IMR-90 (cell line): ENCODE measurements around the gene LRCH4. TPM values are rescaled to one million over a fixed set of nuclear protein-coding genes. Genes with fewer than 3 reads are reported as not detected.
A peak's percentile ranks its signal among the peaks of the same experiment; 100 is the strongest.

Source experiments
- ATAC-seq: fragments of 200-7000 bp; cut with Tn5 transposase; 2 replicates; pipeline ENCODE4 v1.9.1; 2020; ENCODE audit warnings: low read depth, mild to moderate bottlenecking, moderate library complexity
- BruUV-seq: library from RNA; stranded (reverse); fragments of 400-500 nt; replicated peaks from 2 replicates; lab custom pipeline; 2021; lab: Mats Ljungman, UMichigan
- CTCF ChIA-PET: fragments of 300-600 bp; formaldehyde crosslinking; extraction: SDS; loops from one replicate; lab custom pipeline; 2021; ENCODE audit warnings: antibody characterized with exemption; lab: Yijun Ruan, JAX
- POLR2A ChIA-PET: fragments of 300-600 bp; sonication (Branson Sonifier 250); formaldehyde crosslinking; loops from one replicate; lab custom pipeline; 2022; ENCODE audit warnings: antibody characterized with exemption; ENCODE audit not compliant: unreplicated experiment; lab: Charles Lee
- DNase-seq: peaks from one replicate; pipeline ENCODE4 v3.0.0; 2013
- H2AFZ ChIP-seq: replicated peaks from 2 replicates; pipeline ENCODE3; 2013; ENCODE audit warnings: low read length, mild to moderate bottlenecking; ENCODE audit not compliant: poor library complexity
- H2AK5ac ChIP-seq: 2 replicates; pipeline ENCODE4 v1.6.1; 2013; ENCODE audit warnings: low read depth, low read length, inconsistent platforms
- H2AK9ac ChIP-seq: replicated peaks from 2 replicates; pipeline ENCODE3; 2013; ENCODE audit warnings: mild to moderate bottlenecking, low read depth, low read length, moderate library complexity; ENCODE audit not compliant: poor library complexity
- H2BK120ac ChIP-seq: 2 replicates; pipeline ENCODE4 v1.6.1; 2013; ENCODE audit warnings: low read depth, low read length, inconsistent platforms
- H2BK15ac ChIP-seq: 3 replicates; pipeline ENCODE4 v1.6.1; 2013; ENCODE audit warnings: low read depth, low read length, inconsistent platforms
- H2BK20ac ChIP-seq: 2 replicates; pipeline ENCODE4 v1.6.1; 2013; ENCODE audit warnings: low read depth, mild to moderate bottlenecking, inconsistent platforms, low read length, moderate library complexity
- H2BK5ac ChIP-seq: 2 replicates; pipeline ENCODE4 v1.6.1; 2013; ENCODE audit warnings: mild to moderate bottlenecking, low read depth, low read length, inconsistent platforms; ENCODE audit not compliant: poor library complexity, severe bottlenecking
- H3K14ac ChIP-seq: replicated peaks from 2 replicates; pipeline ENCODE4 v1.6.1; 2013; ENCODE audit warnings: low read depth, low read length, inconsistent platforms
- H3K18ac ChIP-seq: 2 replicates; pipeline ENCODE4 v1.6.1; 2013; ENCODE audit warnings: low read depth, low read length, control low read depth
- H3K23ac ChIP-seq: 2 replicates; pipeline ENCODE4 v1.6.1; 2013; ENCODE audit warnings: low read depth, low read length, inconsistent platforms
- H3K27ac ChIP-seq: 2 replicates; pipeline ENCODE4 v1.5.1; 2013; ENCODE audit warnings: mild to moderate bottlenecking, control low read depth, low read length; ENCODE audit not compliant: insufficient read depth
- H3K27me3 ChIP-seq: 2 replicates; pipeline ENCODE4 v1.6.1; 2013; ENCODE audit warnings: low read length; ENCODE audit not compliant: control insufficient read depth, insufficient read depth
- H3K36me3 ChIP-seq: 2 replicates; pipeline ENCODE4 v1.6.1; 2013; ENCODE audit warnings: low read length, mixed read lengths; ENCODE audit not compliant: control insufficient read depth, insufficient read depth
- H3K4ac ChIP-seq: 2 replicates; pipeline ENCODE4 v1.6.1; 2013; ENCODE audit warnings: low read depth, low read length, inconsistent platforms
- H3K4me1 ChIP-seq: 2 replicates; pipeline ENCODE4 v1.6.1; 2013; ENCODE audit warnings: low read length, mixed read lengths; ENCODE audit not compliant: control insufficient read depth, insufficient read depth
- H3K4me2 ChIP-seq: 2 replicates; pipeline ENCODE4 v1.6.1; 2013; ENCODE audit warnings: low read depth, mild to moderate bottlenecking, control low read depth, low read length, moderate library complexity
- H3K4me3 ChIP-seq: 2 replicates; pipeline ENCODE4 v1.5.1; 2013; ENCODE audit warnings: low read depth, mild to moderate bottlenecking, control low read depth, low read length, moderate library complexity; ENCODE audit not compliant: insufficient read depth
- H3K56ac ChIP-seq: 2 replicates; pipeline ENCODE4 v1.6.1; 2013; ENCODE audit warnings: low read length, inconsistent platforms; ENCODE audit not compliant: insufficient read depth; ENCODE audit errors: extremely low read depth
- H3K79me1 ChIP-seq, 2 experiments: 2 replicates each; pipeline ENCODE4 v1.6.1; 2013; ENCODE audit warnings: low read length in 2 of 2, inconsistent platforms in 1 of 2, low read depth in 1 of 2
- H3K9ac ChIP-seq: 2 replicates; pipeline ENCODE4 v1.6.1; 2013; ENCODE audit warnings: low read depth, low read length, control low read depth
- H3K9me1 ChIP-seq: 2 replicates; pipeline ENCODE4 v1.6.1; 2013; ENCODE audit warnings: low read length, inconsistent platforms; ENCODE audit not compliant: insufficient read depth
- H3K9me3 ChIP-seq: 2 replicates; pipeline ENCODE4 v1.6.1; 2013; ENCODE audit warnings: low read length; ENCODE audit not compliant: control insufficient read depth, insufficient read depth
- H4K20me1 ChIP-seq: 2 replicates; pipeline ENCODE4 v1.6.1; 2013; ENCODE audit warnings: low read length, inconsistent platforms; ENCODE audit not compliant: insufficient read depth
- H4K5ac ChIP-seq: 2 replicates; pipeline ENCODE4 v1.6.1; 2013; ENCODE audit warnings: mild to moderate bottlenecking, low read depth, low read length, control low read depth
- H4K8ac ChIP-seq, 2 experiments: 2 replicates each; pipeline ENCODE4 v1.6.1; 2013; ENCODE audit warnings: low read depth in 2 of 2, low read length in 2 of 2, control low read depth in 1 of 2, inconsistent platforms in 1 of 2
- H4K91ac ChIP-seq: 2 replicates; pipeline ENCODE4 v1.6.1; 2013; ENCODE audit warnings: low read depth, low read length, inconsistent platforms; ENCODE audit not compliant: insufficient read depth
- CEBPB ChIP-seq: IDR thresholded peaks from 2 replicates; pipeline ENCODE4 v1.6.1; 2012; ENCODE audit warnings: low read depth, low read length, improper control_type of control experiment
- CHD1 ChIP-seq: IDR thresholded peaks from 2 replicates; pipeline ENCODE4 v1.6.1; 2012; ENCODE audit warnings: low read depth, low read length, improper control_type of control experiment
- FOS ChIP-seq: fragments of 150-350 bp; IDR thresholded peaks from 2 replicates; pipeline ENCODE4 v1.6.1; 2016; ENCODE audit warnings: low read depth, low read length
- NFE2L2 ChIP-seq: fragments of 150-350 bp; IDR thresholded peaks from 2 replicates; pipeline ENCODE4 v1.6.1; 2016; ENCODE audit warnings: low read depth, mild to moderate bottlenecking, low read length
- POLR2A ChIP-seq: IDR thresholded peaks from 2 replicates; pipeline ENCODE4 v1.6.1; 2012; ENCODE audit warnings: mild to moderate bottlenecking, low read depth, low read length
- RCOR1 ChIP-seq: IDR thresholded peaks from 2 replicates; pipeline ENCODE4 v1.6.1; 2012; ENCODE audit warnings: mild to moderate bottlenecking, low read length, improper control_type of control experiment; ENCODE audit not compliant: insufficient replicate concordance
- USF2 ChIP-seq: fragments of 150-350 bp; IDR thresholded peaks from 2 replicates; pipeline ENCODE4 v1.6.1; 2017; ENCODE audit warnings: mild to moderate bottlenecking, antibody characterized with exemption, low read length, low read depth
- WGBS, 2 experiments: methylation state at CpG; one replicate each; pipeline versions ENCODE4 v1.1.5 to v1.1.7; 2013; ENCODE audit warnings: missing lambda C conversion rate in 2 of 2; ENCODE audit not compliant: insufficient read length in 1 of 2; ENCODE audit errors: extremely low coverage in 2 of 2; 5-methylcytosine and 5-hydroxymethylcytosine counted together
- dilution Hi-C: fragments of 300-500 bp; cut with HindIII; formaldehyde crosslinking; loops from one replicate; pipeline ENCODE4 v1.14.3; 2018; ENCODE audit warnings: low sequenced_read_pairs; ENCODE audit not compliant: unreplicated experiment
- in situ Hi-C: fragments of 300-500 bp; cut with MboI; formaldehyde crosslinking; loops from 3 replicates; pipeline ENCODE4 v1.14.3; 2019; ENCODE audit warnings: low sequenced_read_pairs, inconsistent platforms, mixed read lengths
- intact Hi-C: fragments of 100-400 bp; cut with micrococcal nuclease; formaldehyde crosslinking; loops from 2 replicates; pipeline ENCODE4 v1.10.0; 2022
- polyA plus RNA-seq, 3 experiments: library from polyadenylated mRNA; depleted of rRNA; stranded (reverse); fragments of >200 nt; gene quantifications; 2 replicates each; pipeline ENCODE4 v1.2.3, GENCODE V29; 2012; ENCODE audit warnings: low replicate concordance in 1 of 3
- total RNA-seq: library from RNA; depleted of rRNA; stranded (reverse); fragments of >200 nt; gene quantifications from 2 replicates; pipeline ENCODE4 v1.2.3, GENCODE V29; 2012
- TF ChIP-seq, protein P1 (sequence below): conservative IDR thresholded peaks from 2 replicates; pipeline ENCODE4 v1.5.1; 2012; ENCODE audit warnings: mild to moderate bottlenecking, low read depth, low read length, improper control_type of control experiment

The LRCH4 gene
- total and polyA plus RNA-seq, 2 of the 4 experiments (the other 2 are of a cell fraction) = 5.0 to 41.3 TPM

- intact Hi-C loops = no loop called here
- peak; percentile 48 for ATAC-seq
These were observed 29.4 kb downstream of the LRCH4 start for GRCh38 chr7:100556541-100556940.

More at GRCh38 chr7:100556541-100556940, 29.4 kb downstream of the LRCH4 start:
- Histone ChIP-seq H2AFZ (peak overlapping the region; percentile 43), H3K27me3 (no peaks in the 10 kb centered on the region), H2AK5ac (no peak overlapping the region), H3K27ac (no peak overlapping the region), H3K9me1 (no peaks in the 10 kb centered on the region), H3K9me3 (no peaks in the 10 kb centered on the region), H2AK9ac (peak overlapping the region; percentile 42), H3K4me2 (no peak overlapping the region), H3K56ac (no peak overlapping the region; the same call in 1 of the 2 replicates), H2BK5ac (no peak overlapping the region), H3K14ac (no peak overlapping the region), H3K36me3 (peaks cover 12% of the 10 kb centered on the region; the same call in 1 of the 2 replicates), H4K8ac (no peak overlapping the region), H2BK15ac (no peak overlapping the region), H4K91ac (no peak overlapping the region), H2BK20ac (no peak overlapping the region), H4K5ac (no peak overlapping the region), H3K4me3 (no peak overlapping the region), H3K4ac (no peak overlapping the region), H3K18ac (no peak overlapping the region), H2BK120ac (no peak overlapping the region), H3K79me1 (no peaks in the 10 kb centered on the region), H3K23ac (no peak overlapping the region), H4K20me1 (no peaks in the 10 kb centered on the region), H3K9ac (no peak overlapping the region), H3K4me1 (peaks cover 2% of the 10 kb centered on the region; the same call in 1 of the 2 replicates)
- ChIA-PET CTCF (interaction anchor here (0.6 kb wide), 1 partner anchor 37 kb away, joined by 4 read pairs; no protein-coding TSS in a partner anchor), POLR2A (no interaction called here)
- DNase-seq = peak; percentile 58
- dilution Hi-C loops = no loop called here
- BruUV-seq = no TSS peak
- TF ChIP-seq RCOR1 = no peak
- peak; percentile 34; the same call in 1 of the 2 replicates for TF ChIP-seq NFE2L2
- no peak for TF ChIP-seq POLR2A
- no peak for TF ChIP-seq FOS
- TF ChIP-seq, protein P1, sequence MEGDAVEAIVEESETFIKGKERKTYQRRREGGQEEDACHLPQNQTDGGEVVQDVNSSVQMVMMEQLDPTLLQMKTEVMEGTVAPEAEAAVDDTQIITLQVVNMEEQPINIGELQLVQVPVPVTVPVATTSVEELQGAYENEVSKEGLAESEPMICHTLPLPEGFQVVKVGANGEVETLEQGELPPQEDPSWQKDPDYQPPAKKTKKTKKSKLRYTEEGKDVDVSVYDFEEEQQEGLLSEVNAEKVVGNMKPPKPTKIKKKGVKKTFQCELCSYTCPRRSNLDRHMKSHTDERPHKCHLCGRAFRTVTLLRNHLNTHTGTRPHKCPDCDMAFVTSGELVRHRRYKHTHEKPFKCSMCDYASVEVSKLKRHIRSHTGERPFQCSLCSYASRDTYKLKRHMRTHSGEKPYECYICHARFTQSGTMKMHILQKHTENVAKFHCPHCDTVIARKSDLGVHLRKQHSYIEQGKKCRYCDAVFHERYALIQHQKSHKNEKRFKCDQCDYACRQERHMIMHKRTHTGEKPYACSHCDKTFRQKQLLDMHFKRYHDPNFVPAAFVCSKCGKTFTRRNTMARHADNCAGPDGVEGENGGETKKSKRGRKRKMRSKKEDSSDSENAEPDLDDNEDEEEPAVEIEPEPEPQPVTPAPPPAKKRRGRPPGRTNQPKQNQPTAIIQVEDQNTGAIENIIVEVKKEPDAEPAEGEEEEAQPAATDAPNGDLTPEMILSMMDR = no peak
- TF ChIP-seq USF2 = no peak
- peak; percentile 79 for TF ChIP-seq CEBPB
- TF ChIP-seq CHD1 = no peak
- in situ Hi-C loops = no loop called here
- no CpG with 5 or more reads among the region's 4 CpGs for WGBS, 2 experiments
